NCI-H128 (cell line): ENCODE measurements around the gene VWA8.

Experiments used
- DNase-seq: peaks from one replicate; lab custom pipeline; 2025; ENCODE audit not compliant: unreplicated experiment; lab: John Stamatoyannopoulos, UW

VWA8 gene

DNA sequence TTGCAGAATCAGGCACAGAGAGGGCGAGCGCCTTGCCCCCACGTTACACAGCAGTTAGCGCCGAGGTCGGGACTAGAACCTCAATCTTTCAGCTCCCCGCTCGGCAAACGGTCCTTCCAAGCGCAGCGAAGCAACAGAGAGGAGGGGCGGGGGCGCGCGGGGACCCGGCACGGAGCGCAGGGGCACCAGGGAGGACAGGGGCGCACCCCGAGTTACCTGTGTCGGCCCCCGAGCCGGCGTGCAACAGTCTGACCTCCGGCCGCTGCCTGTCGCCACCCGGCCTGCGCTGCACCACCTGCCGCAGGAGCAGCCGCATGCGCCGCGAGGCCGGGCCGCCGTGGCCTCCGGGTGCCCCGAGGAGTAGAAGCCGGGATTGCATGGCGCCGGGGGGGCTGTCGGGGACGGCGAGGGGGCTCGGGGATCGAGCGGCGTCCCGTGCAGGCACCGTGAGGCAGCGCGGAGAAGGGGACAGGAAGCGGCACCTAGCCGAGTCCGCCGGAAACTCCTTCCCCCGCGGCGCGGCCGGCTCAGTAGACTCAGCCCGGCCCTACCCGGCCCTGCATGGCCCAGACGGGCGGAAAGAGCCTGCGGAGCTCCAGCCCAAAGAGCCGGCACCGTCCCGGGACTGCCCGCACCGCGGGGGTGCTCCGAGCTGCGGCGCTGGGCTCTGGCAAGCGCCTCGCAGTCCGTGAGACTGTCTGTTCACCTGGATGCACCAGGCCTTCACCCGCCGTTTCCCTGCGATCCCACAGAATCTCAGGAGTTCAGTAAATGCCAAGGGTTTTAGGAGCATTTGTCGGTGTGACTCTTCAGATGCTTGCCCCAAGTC is at the start of gene VWA8:
VWA8 (minus strand) TSS at position 473 of the 829 bp plus-strand sequence; CDS start at position 379, 94 bp downstream.
- DNase-seq, result peak; percentile 45

- no peak for DNase-seq
These were observed 48.1 kb upstream of the VWA8 start for GRCh38 chr13:42009057-42009456.

GRCh38 chr13:42007844-42008243 is 46.9 kb upstream of the VWA8 start:
- DNase-seq, result no peak

- no peak for DNase-seq
These were observed 41.2 kb upstream of the VWA8 start for GRCh38 chr13:42002066-42002465.

- no peak for DNase-seq
These were observed 40.7 kb upstream of the VWA8 start for GRCh38 chr13:42001580-42001979.

- DNase-seq, result no peak
These were observed 39.9 kb upstream of the VWA8 start for GRCh38 chr13:42000846-42001245.

- DNase-seq, result no peak
These were observed 36.5 kb upstream of the VWA8 start for GRCh38 chr13:41997396-41997795.

- DNase-seq, result no peak
These were observed 35.0 kb upstream of the VWA8 start for GRCh38 chr13:41995946-41996345.

DNA sequence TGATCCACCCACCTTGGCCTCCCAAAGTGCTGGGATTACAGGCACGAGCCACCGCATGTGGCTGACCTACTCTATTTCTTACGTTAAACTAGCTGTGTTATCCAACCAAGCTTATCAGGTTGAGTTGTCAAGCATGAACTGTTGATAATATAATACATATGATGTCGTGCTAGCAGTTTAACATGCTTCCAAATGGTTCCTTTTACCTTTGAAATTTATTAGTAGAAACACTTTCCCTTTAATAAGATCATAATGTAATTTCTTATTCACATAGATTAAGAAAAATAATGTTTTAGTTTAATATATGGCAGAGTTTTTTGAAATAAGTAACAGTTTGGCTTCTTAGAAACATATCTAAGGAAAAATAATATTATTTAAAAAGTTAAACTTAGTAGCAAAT is 34.4 kb upstream of the VWA8 start:
- DNase-seq, result no peak

- DNase-seq, result no peak
These were observed 33.8 kb upstream of the VWA8 start for GRCh38 chr13:41994696-41995095.

- DNase-seq, result no peak
These were observed 31.0 kb upstream of the VWA8 start for GRCh38 chr13:41991936-41992335.

DNA sequence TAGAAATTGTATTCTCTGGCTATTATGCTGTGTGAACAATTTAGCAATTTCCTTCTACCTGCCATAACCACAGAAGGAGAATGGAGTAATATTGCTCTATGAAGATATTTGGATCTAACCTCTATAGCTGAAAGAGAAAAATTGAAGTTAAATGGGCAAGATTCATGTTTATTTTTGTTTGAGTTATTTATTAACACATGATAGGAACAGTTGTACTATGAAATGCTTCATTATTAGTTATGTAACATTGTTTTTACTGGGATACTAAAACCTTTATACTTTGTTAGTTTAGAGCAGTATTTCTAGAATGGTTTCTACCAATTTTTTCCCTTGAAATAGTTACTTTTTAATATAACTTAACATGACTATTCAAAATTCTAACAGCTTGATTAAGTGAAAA is 27.3 kb upstream of the VWA8 start:
- no peak for DNase-seq

DNA sequence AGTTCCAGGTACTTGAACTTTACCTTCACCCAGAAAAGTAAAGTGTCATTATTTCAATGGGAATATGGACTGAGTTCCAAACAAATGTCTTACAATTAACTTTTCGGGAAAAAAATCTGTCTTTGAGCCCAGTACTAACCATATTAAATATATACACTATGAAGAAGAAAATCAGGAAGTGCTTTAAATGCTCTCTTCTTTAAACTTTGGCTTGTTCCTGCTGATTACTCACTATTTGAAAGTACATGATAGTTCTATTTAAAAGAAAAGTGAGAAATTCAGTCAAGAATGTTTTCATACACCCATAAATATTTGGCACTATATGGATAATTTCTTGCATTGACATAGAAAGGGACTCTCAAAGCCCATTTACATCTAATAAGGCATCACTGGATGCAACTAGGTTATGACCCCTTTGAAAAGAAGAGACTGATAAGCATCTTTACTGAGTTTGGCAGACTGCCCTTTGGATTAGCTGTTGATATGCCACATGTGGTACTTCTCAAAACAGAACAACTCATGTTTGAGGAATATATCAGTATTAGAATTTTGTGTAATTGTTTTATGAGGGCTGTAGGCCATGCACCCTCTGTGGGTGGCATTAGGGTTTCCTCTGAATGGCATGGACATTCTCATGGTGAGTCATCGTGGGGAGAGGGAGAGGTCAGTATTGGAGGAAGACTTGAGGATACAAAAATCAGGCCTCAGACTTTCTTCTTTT is 25.0 kb upstream of the VWA8 start:
- DNase-seq, result no peak

DNA sequence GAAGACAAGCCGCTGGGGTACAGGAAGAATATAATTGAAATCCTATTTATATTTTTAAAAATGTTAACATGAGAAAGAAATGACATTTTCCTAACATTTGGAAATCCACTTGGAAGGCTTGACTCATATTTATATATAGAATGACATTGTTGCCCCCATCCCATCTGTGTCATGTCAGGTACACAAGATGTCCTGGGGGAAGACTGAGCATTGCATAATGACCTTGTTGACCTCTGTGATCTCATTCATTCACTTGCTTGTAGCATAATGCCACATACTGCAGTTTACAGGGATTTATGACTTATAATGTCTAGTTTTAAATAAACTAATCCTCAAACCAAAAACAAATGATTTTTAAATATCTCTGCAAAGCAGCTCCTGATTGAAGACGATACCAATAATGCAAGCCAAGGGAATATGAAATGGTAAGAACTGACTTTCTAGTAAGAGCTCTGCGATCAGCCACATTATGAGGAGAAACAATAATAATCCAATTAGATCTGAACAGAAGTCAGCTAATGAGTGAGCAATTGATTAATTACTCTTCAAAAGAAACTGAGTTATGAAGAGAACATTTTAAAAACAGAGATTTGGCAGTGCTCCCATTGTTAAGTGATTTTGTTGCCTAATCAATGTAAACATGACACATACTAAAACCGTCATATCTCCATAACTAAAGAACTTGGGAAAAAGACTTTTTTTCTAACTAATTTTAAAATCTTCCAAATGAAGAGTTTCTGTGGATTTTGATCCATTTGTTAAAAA is 21.2 kb upstream of the VWA8 start:
- no peak for DNase-seq

DNA sequence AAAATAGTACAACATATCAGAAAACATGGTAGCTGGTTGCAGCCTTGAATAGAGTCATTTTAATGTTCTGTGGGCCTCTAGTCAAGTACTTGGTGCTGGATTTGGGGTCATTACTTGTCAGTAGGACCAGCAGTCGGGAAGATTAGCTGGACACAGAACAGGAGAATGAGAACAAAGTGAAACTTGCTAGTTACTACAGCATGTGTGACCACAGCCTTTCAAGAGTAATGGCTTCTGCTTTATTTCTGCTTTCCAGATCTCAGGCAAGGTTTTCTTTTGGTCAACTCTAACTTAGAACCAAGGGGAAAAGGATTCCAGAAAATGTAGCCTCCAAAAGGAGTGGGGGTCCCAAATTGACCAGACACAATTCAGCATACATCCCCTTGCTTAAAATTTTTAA is 17.1 kb upstream of the VWA8 start:
- DNase-seq, result no peak

DNA sequence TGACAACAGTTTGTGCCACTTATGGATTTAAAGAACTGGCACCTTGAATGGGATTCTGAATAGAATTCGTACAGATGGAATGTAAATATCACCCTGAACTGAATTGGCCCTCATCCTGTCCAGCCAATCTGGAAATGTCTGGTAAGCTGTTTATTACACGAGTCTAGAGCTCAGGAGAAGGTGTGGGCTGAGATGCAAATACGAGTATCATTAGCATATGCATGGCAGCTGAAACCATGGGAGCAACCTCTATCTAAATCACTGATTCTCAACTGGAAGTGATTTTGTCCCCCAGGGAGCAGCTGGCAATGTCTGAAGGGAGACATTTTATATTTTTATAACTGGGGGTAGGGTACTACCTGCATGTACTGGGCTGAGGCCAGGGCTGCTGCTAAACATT is 15.6 kb upstream of the VWA8 start:
- no peak for DNase-seq

DNA sequence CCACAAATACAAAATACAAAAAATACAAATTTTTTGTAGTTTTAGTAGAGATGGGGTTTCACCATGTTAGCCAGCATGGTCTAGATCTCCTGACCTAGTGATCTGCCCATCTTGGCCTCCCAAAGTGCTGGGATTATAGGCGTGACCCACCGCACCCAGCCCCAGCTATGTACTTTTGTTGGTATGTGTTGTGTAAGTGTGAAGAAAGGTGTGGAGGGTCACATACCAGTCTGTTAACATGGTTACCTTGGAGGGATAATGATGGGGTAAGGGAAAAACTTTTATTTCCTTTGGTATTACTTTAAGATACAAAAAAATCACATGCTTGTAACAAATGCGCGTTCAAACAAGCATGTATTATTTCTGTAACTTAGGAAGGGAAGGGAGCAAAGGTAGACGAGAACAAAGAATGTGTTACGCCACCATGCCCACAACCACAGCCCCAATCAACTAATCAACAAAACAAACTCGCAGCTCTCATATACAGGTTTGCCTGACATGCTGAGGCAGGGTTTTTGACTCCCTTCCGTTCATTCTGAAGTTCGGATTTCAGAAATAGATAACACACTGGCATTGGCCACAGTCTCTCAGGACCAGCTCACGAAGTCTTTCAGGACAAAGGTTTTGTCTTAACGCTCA is 13.5 kb upstream of the VWA8 start:
- DNase-seq, result no peak

DNA sequence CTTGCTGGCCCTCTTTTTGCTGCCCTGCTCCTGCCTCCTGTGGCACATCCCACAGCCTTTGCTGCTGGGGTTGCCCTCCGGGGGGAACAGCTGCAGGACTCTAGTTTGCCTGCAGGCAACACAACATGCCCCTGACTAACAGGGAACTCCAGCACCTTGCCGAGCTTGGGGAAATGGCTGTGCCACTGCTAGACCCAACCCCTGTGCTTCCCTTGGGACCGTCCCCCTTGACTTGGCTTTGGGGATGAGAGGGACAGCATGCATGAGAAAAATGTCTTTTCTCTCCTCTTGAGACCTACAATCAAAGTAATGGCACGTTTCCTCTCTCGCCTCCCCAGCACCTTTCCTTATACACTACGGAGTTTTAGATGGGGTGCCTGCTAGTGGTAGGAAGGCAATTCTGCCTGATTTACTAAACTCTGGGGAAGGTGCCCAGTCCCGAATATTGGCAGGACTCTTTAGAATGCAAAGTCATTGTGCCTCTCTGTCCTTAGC is 12.4 kb upstream of the VWA8 start:
- no peak for DNase-seq

GRCh38 chr13:41971848-41972247 is 10.9 kb upstream of the VWA8 start:
- DNase-seq, result no peak

DNA sequence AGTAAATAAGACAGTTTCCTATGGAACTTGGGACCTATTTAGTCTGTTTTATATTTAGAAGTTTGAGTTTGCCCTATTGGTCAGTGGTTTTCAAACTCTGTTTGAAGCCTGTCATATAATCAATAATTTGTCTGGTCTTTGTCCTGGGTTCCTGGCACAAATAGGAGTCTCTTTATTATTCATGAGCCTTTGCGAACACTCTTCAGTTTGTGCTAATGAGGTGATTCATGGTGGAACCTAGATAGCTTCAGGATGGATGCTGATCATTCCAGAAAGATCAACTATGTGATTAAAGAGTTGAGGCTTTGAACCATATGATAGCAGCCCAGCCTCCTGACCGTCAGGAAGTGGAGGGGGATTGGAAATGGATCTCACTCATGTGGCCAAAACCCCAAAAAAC is 10.0 kb upstream of the VWA8 start:
- DNase-seq, result no peak

DNA sequence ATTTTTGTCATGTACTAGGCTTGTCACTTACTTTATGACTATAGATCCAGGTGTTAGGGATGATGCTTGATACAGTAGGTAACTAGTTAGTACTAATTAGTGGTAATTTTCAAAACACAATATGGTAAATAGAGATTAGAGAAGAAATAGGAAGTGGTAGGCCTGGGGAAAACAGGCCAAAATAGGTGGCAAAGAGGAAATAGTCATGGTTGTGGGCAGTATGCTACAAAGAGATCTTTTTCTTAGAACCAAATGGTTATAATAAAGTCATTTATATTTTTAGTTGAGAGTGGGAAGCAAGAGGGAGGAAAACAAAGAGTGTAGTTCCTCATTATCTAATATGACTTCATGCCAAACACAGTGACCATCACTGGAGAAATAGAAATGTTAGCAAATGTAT is 9.1 kb upstream of the VWA8 start:
- DNase-seq, result no peak
